Anterior cingulate cortex (tissue), 58 donors: ENCODE measurements around the gene ZNF274.
A peak's percentile ranks its signal among the peaks of the same experiment; 100 is the strongest.
"Not testable (repeated sequence)": the region's sequence is repeated elsewhere in the genome, so short reads cannot be mapped to it uniquely, and the experiment has no call there.

ENCODE experiments used
- DNase-seq, 58 donors: peaks; one replicate each; lab custom pipeline; 2025; lab: John Stamatoyannopoulos, UW

ZNF274 gene

DNA sequence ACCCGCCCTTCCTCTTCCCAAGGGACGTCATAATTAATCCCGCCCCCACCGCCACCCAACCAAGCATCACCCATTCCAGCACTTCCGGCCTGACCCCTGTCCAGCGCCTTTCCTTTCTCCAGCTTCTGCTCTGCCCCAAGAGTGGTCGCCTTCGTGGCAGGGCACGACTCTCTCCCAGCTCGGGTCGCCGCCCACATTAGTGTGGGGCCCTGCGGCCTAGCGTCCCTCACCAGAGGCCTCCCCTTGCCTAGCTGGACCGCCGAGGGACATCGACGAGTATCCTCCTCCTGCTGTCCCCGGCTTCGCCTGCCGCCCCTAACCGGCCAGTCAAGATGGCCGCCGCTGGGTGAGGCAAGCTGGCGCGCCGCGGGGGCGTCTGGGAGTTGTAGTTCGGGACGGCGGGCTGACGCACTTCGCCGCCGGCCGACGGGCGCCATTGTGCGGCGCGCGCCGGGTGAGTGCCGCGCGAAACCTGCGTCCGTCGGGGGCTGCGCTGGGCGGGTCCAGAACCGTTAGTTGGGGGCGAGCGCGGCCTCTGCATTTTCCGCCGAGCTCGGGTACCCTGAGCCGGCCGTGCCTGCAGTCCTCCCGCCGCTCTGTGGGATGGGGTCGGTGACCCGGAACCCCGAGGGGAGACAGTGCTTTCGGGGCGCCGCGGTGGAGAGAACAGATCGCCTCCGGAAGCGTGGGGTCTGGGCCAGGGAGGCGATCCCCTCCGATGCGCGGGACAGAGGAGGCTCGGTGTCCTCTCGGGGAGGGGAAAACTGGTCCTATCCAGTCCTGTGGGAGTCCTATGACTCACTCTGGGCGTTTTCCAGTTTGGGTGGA lies at the start of gene ZNF274:
ZNF274 (plus strand) TSS at position 73 of the 828 bp plus-strand sequence. CDS start 905 bp downstream, outside the sequence.
- DNase-seq = peak in 57 of 58 donors; percentile 6 to 95 (median 82)

- no peak for DNase-seq
These were observed 48.6 kb upstream of the ZNF274 start for GRCh38 chr19:58134244-58134643.

- no peak for DNase-seq
These were observed 37.0 kb upstream of the ZNF274 start for GRCh38 chr19:58145849-58146248.

- DNase-seq = not testable (repeated sequence)
These were observed 35.4 kb upstream of the ZNF274 start for GRCh38 chr19:58147475-58147874.

DNA sequence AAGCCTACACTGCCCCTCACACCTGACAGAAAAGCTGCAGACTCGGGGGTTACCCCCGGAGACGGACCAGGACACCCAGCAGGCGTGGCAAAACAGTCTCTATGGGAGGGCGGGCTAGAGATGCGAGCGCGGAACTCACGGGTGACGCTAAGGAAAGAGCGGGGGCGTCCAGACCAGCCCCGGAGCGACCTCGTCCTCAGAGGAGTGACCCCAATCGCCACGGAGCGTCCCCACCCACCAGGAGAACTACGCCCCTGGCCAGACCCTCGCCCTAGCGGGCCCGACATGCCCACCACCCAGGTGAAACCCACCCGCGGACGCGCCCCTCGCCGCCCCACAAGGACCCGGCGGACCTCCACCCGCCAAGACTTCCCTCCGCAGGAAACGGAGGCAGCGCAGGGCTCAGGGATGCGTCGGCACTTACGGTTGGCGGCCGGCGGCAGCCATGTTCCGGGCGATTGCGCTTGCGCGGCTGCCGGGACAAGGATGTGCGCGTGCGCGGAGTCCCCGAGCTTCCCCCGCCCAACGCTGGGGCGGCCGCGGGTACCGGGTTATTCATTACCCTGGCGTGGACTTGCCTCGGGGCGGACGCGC lies 32.4 kb upstream of the ZNF274 start, which contains the start of gene ZNF329:
ZNF329 (minus strand) TSS at position 462 of the 594 bp plus-strand sequence. CDS start 21,286 bp downstream, outside the sequence.
- peak in 57 of 58 donors; percentile 17 to 89 (median 71) for DNase-seq

DNA sequence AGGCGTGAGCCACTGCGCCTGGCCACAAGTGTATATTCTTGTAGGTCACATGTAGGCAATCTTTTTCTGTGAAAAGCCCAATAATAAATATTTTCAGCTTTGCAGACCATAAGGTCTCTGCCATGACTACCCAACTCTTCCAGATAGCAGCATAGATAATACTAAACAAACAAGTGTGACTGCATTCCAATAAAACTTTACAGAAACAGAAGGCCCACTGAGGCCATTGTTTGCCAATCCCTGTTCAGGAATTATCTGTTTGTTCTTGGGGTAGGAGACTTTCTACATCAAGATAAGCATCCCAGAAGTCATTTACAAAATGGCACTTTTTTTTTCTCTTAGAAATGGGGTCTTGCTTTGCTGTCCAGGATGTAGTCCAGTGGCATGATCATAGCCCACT lies 29.5 kb upstream of the ZNF274 start:
- DNase-seq = no peak

DNA sequence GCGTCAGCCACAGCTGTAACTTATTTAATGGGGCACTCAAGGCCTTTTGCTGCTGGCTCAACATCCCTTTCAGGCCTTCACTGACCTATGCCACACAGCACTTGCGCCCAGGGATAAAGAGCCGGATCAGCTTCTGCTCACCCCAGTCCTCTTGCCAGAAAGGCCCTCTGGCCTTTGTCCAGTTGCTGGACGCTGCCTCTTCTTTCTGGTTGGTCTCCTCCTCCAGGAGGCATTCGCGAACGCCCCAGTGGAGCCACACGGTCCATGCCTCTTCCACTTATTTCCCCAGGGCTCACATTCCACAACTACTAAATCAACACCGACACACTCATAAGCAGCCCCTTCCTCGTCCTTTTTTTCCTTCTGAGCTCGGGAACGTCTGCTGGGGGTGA lies 28.6 kb upstream of the ZNF274 start:
- DNase-seq = peak in 25 of 58 donors; percentile 1 to 47 (median 16)

DNA sequence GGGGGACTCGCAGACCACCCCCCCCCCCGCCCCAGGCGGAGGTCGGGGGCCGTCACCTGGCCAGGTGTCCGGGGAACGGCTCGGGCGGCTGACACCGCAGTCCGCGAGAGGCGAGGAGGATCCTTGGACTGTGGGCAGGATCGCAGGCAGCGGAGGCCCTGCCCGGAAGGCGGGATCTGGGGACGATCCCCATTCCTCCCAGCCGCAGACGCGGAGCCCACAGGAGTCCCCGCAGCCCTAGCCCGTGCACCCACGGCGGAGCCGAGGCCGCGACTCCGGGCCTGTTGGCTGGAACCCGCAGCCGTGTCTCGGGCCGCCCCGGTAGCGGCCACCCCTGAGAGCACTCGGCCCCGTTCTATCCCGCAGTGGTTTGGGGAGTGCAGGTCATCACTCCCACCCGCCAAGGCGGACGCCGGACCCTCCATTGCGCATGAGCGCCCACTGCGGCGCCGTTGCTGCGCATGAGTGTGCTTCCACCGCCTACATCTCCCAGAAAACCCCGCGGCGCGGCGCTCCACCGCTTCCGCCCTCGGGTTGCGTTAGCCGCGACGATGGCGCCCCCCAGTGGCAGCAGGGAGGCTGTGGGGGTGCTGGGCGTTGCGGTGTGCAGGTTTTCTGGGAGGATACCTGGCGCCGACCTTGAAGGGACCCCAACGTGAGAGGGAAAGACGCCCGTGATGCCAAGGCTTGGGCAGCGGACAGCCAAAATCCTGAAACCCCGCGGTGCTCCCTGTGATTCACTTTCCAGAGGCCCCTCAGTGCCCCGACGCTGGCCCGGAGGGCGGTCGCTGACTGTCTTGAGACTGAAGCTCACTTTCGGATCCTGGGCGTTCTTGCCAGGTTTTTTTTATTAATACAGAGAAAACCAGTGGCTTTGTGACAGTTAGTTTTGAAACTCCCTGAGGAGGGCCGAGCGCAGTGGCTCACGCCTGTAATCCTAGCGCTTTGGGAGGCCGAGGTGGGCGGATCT lies 27.9 kb upstream of the ZNF274 start:
- peak; percentile 55 to 97 (median 90) for DNase-seq

DNA sequence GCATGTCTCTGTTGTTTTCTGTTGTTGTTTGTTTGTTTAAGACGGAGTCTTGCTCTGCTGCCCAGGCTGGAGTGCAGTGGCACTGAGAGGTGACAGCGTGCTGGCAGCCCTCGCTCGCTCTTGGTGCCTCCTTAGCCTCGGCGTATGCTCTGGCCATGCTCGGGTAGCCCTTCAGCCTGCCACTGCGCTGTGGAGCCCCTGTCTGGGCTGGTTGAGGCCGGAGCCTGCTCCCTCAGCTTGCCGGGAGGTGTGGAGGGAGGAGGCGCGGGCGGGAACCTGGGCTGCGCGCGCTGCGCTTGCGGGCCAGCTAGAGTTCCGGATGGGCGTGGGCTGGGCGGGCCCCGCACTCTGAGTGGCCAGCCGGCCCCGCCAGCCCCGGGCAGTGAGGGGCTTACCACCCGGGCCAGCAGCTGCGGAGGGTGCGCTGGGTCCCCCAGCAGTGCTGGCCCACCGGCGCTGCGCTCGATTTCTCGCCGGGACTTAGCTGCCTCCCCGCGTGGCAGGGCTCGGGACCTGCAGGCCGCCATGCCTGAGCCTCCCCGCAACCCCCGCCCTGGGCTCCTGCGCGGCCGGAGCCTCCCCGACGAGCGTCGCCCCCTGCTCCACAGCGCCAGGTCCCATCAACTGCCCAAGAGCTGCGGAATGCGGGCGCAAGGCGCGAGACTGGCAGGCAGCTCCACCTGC lies 25.7 kb upstream of the ZNF274 start:
- DNase-seq = no peak

GRCh38 chr19:58166268-58166667 lies 16.6 kb upstream of the ZNF274 start:
- DNase-seq = no peak

GRCh38 chr19:58166708-58167280 lies 16.1 kb upstream of the ZNF274 start:
- DNase-seq = no peak

DNA sequence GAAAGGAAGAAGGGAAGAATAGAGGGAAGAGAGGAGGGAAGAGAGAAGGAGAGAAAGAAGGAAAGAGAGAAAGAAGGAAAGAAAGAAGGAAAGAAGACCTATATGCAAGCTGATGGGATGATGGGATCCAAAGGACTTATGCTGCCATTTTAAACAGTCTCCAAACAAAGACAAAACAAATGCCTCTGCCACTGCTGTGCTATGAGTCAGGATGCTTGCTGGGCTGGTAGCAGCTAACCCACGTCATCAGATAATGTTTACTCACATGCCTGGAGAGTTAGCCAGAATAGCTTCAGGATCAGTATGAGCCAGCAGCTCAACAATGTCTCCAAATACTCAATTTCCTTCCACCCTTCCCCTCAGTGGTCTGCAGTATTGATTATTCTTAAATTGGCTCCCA lies 12.0 kb upstream of the ZNF274 start:
- no peak for DNase-seq

DNA sequence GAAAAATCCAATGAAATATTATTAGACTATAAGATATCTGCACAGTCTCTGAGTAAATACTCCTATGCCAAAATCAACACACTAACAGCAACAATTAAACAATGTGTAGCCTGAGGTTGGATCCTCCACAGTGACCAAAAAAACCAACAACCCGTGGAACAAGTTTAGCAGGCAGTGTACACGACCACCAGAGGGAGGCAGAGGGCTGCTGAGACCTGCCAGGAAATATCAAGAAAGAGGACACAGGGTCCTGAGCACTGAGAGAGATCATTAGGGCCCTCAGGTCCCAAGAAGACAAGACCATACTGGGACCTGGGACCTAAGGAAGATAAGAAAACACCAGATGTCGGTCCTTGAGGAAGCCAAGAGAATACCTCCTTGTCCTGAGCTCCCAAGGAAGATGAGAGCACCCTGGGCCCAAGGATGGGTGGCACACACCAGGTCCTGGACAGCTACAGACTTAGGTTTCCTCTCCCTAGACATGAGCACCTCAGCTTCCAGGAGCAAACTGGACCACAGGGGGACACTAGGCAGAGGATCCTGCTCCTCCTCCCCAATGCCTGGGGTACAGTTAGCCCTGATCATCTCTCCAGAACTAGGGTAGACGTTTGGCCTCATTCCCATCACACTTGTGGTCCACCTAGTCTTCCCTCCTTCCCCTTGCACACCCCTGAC lies 822 bp upstream of the ZNF274 start:
- peak in 1 of 58 donors; percentile 15 for DNase-seq

GRCh38 chr19:58182577-58182988 lies 278 bp upstream of the ZNF274 start:
- peak in 2 of 58 donors; percentile 21 to 25 for DNase-seq

GRCh38 chr19:58183817-58184215 lies 955 bp downstream of the ZNF274 start:
- peak in 1 of 58 donors; percentile 6 for DNase-seq

GRCh38 chr19:58196901-58197616 lies 14.2 kb downstream of the ZNF274 start:
- no peak for DNase-seq

DNA sequence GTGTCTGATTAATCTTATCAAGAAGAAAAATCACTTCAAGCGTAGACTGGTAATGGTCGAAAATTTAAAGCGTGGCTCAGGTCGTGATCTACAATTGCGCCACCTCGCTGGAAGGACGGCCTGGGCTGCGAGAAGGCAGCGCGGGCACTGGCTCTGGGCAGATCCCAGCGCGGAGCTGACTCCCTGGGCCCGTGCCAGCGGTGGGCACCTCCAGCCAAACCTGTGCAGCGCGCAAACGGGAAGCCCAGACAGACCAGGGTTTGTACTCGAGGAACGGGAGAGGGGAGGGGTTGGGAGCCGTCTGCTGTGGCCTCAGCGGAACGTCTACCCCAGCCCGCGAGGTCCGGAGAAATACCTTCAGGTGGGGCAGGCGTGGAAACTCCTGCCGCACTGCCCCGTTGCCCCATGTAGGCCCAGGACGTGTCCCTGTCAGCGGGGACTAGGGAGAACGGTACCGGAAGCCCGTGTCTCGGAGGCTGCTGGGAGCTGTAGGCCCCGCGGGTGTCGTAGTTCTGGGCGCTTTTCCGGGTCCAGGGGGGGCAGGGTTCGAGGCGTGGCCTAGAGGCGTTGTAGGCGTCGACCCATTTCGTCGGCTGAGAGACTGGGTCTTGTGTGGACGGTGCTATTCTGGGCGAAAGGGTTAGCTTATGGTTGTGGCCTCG lies 21.1 kb downstream of the ZNF274 start:
- no peak for DNase-seq

DNA sequence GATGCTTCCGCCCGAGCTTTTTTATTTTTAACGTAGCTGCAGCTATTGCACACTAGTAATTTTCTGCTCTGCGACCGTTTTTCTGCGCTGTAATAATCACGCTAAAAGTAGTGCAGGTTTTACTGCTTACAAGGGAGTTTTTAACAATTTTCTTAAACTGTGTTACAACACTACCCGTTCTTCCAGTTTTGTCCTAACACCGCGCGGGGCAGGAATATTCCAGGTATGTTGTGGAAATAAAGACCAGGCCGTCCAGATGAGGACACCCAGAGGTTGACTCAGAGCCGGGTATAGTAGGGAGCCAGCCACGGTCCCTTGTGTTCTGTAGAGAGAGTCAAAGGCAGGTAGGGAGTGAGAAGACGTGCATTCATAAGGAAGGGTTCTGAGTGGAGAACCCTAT lies 21.7 kb downstream of the ZNF274 start:
- DNase-seq = no peak
